ENCODE measurements around the gene ROR2.
"Not testable (repeated sequence)": the region's sequence is repeated elsewhere in the genome, so short reads cannot be mapped to it uniquely, and the experiment has no call there.

DNA sequence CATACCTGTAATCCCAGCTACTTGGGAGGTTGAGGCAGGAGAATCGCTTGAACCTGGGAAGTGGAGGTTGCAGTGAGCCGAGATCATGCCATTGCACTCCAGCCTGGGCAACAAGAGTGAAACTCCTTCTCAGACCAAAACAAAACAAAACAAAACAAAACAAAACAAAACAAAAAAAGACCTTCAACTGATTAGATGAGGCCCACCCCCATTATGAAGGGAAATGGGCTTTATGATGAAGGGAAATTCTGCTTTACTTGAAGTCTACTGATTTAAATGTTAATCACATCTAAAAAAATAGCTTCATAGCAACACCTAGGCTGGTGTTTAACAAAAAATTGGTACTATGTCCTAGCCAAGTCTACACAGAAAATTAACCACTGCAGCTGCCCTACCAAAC is 25.2 kb upstream of the ROR2 start:
- TF ChIP-seq POLR2A, TAF1 (IDR thresholded peaks at IDR 0.05; ENCODE audit: low read depth, low read length): not testable (repeated sequence)
